Heart right ventricle (tissue), 16 donors: ENCODE data around the gene FAM120A. TPM values are rescaled to one million over a fixed set of nuclear protein-coding genes. Genes with fewer than 3 reads are reported as not detected.

Source experiments
- ATAC-seq, 8 donors: fragments of 200-7000 bp; cut with Tn5 transposase; one replicate each; pipeline ENCODE4 v1.9.1; 2020; ENCODE audit warnings: mild to moderate bottlenecking in 8 of 8, moderate library complexity in 8 of 8, moderate number of reproducible peaks in 1 of 8
- DNase-seq, 2 donors: peaks; one replicate each; pipeline ENCODE4 v3.0.0-alpha.2; 2020
- H3K27ac ChIP-seq, 10 donors: fragments of 200-600 bp; sonication (generic) in 2 of 10; one replicate each; pipeline versions ENCODE4 v1.5.0 to v1.8.0; 2020 to 2022; ENCODE audit warnings: mild to moderate bottlenecking in 3 of 10
- H3K27me3 ChIP-seq, 7 donors: fragments of 200-600 bp; one replicate each; pipeline ENCODE4 v1.8.0; 2021 to 2022; ENCODE audit warnings: mild to moderate bottlenecking in 2 of 7
- H3K36me3 ChIP-seq, 9 donors: fragments of 200-600 bp; sonication (generic) in 1 of 9; one replicate each; pipeline versions ENCODE4 v1.5.0 to v1.8.0; 2020 to 2022; ENCODE audit warnings: mild to moderate bottlenecking in 2 of 9
- H3K4me1 ChIP-seq, 9 donors: fragments of 200-600 bp; sonication (generic) in 1 of 9; one replicate each; pipeline versions ENCODE4 v1.5.0 to v1.8.0; 2020 to 2022; ENCODE audit warnings: mild to moderate bottlenecking in 4 of 9
- H3K4me3 ChIP-seq, 10 donors: fragments of 200-600 bp; sonication (generic) in 2 of 10; one replicate each; pipeline versions ENCODE4 v1.5.0 to v1.8.0; 2020 to 2022; ENCODE audit warnings: mild to moderate bottlenecking in 7 of 10, moderate library complexity in 2 of 10
- H3K9me3 ChIP-seq, 11 donors: fragments of 200-600 bp in 10 of 11; sonication (generic) in 2 of 11; one replicate each; pipeline versions ENCODE4 v1.5.0 to v1.8.0; 2013 to 2022; ENCODE audit warnings: mild to moderate bottlenecking in 2 of 11, control low read depth in 1 of 11, moderate library complexity in 1 of 11
- CTCF ChIP-seq, 9 donors: fragments of 200-600 bp; sonication (generic) in 2 of 9; IDR thresholded peaks; one replicate each; pipeline versions ENCODE4 v1.5.0 to v1.8.0; 2021 to 2022; ENCODE audit warnings: antibody characterized with exemption in 9 of 9, mild to moderate bottlenecking in 5 of 9, moderate library complexity in 1 of 9
- WGBS, 2 donors: extraction: QIAGEN DNeasy Blood & Tissue Kit; methylation state at CpG; one replicate each; pipeline ENCODE4 v1.1.7; 2013; ENCODE audit warnings: inconsistent platforms in 1 of 2; 5-methylcytosine and 5-hydroxymethylcytosine counted together
- intact Hi-C, 10 donors: fragments of 100-400 bp; cut with DNase I; formaldehyde crosslinking; loops; one replicate each; pipeline versions ENCODE4 v1.11.1 to v1.14.2; 2022
- polyA plus RNA-seq, 2 donors: library from polyadenylated mRNA; stranded (reverse); fragments of 200-250 nt; gene quantifications; one replicate each; pipeline ENCODE4 v1.2.3, GENCODE V29; 2013
- total RNA-seq, 10 donors: library from RNA; stranded (reverse); fragmentation: NEBNext Ultra II Directional in 3 of 10; extraction: Animal tissue kit (Norgen Biotek cat#: 25700) in 3 of 10; gene quantifications; one replicate each; pipeline versions ENCODE4 v1.2.1 to v1.2.4, GENCODE V29; 2021 to 2023
- donor health status: Arrhythmogenic right ventricular cardiomyopathy.
- donor health status: ischemic (EF 13 %, LVEDD 7.1; RV severe dilation, severe dysfunction).
- donor health status: healthy with polysubstance abuse.
- donor health status: DM: no; HTN: yes; CAD: no.
- donor health status: DM: no; HTN: no; CAD: no.
- donor health status: ischemic (EF 25% LVEDD 6.9; RV normal size, moderate dysfunction).
- donor health status: ischemic (EF 25% LVEDD 5.7; RV mildly dilated, moderate dysfunction).
- donor health status: healthy.
- donor health status: DM: yes; HTN: yes; CAD: no.
- donor health status: Ischemic cardiomyopathy.
- donor health status: ischemic (EF 35%, LVEDD 5.7; RV mildly dilated, moderate dysfunction).
- donor health status: nonischemic (EF 11% LVEDD 7.7; RV severe dilation, severe dysfunction).
- donor health status: DM: yes; HTN: yes; CAD: no.
- donor health status: PGD.
- donor health status: ischemic (EF 29% LVEDD 5.4; RV normal size, mild dysfunction).
- donor health status: nonischemic (EF 23%, LVEDD 6.1; RV moderate dilation, normal function).

FAM120A gene
- total and polyA plus RNA-seq, 12 donors = 42.2 to 126 (median 104) TPM

GRCh38 chr9:93555370-93555769, 103.9 kb downstream of the FAM120A start:
- no peak for TF ChIP-seq CTCF (IDR thresholded peaks at IDR 0.05)
- no peak overlapping the region for H3K27ac ChIP-seq
- WGBS, 2 donors = 76 to 81% methylated on average over 4 of the region's 4 CpGs
- H3K36me3 ChIP-seq = peaks cover 0 to 97% (median 46%) of the 10 kb centered on the region in 9 donors
- no peak overlapping the region for H3K4me3 ChIP-seq
- ATAC-seq (no peak), DNase-seq (no peak)
- intact Hi-C loops = loop anchor here in 1 of 10 donors (10.0 kb wide), 1 partner anchor 111 kb away; no protein-coding TSS in a partner anchor
- H3K4me1 ChIP-seq = peaks cover 0 to 2% (median 0%) of the 10 kb centered on the region in 9 donors
- no peaks in the 10 kb centered on the region for H3K9me3 ChIP-seq
- H3K27me3 ChIP-seq = no peaks in the 10 kb centered on the region

GRCh38 chr9:93557366-93558137, 106.1 kb downstream of the FAM120A start:
- no peaks in the 10 kb centered on the region for H3K27me3 ChIP-seq
- intact Hi-C loops = loop anchor here in 1 of 10 donors (10.0 kb wide), 1 partner anchor 113 kb away; no protein-coding TSS in a partner anchor
- no peak overlapping the region for H3K4me3 ChIP-seq
- ATAC-seq (no peak), DNase-seq (no peak)
- no peaks in the 10 kb centered on the region for H3K9me3 ChIP-seq
- no peak overlapping the region for H3K27ac ChIP-seq
- no peak for TF ChIP-seq CTCF (IDR thresholded peaks at IDR 0.05)
- H3K36me3 ChIP-seq = peaks cover 0 to 97% (median 50%) of the 10 kb centered on the region in 9 donors
- 94% methylated on average over 15 of the region's 15 CpGs for WGBS, 2 donors
- H3K4me1 ChIP-seq = no peaks in the 10 kb centered on the region

- no peak for TF ChIP-seq CTCF (IDR thresholded peaks at IDR 0.05)
- H3K27me3 ChIP-seq = no peaks in the 10 kb centered on the region
- ATAC-seq (no peak), DNase-seq (no peak)
- H3K36me3 ChIP-seq = peaks cover 0 to 97% (median 57%) of the 10 kb centered on the region in 9 donors
- no peak overlapping the region for H3K27ac ChIP-seq
- H3K4me1 ChIP-seq = no peaks in the 10 kb centered on the region
- intact Hi-C loops = loop anchor here in 1 of 10 donors (10.0 kb wide), 1 partner anchor 114 kb away; no protein-coding TSS in a partner anchor
- WGBS, 2 donors = 83 to 89% methylated on average over 14 of the region's 14 CpGs
- H3K4me3 ChIP-seq = no peak overlapping the region
- H3K9me3 ChIP-seq = no peaks in the 10 kb centered on the region
Observed at GRCh38 chr9:93558503-93558902, 107.0 kb downstream of the FAM120A start.

GRCh38 chr9:93560991-93561390, 109.5 kb downstream of the FAM120A start:
- Histone ChIP-seq H3K36me3 (peaks cover 0 to 98% (median 68%) of the 10 kb centered on the region in 9 donors), H3K9me3 (no peaks in the 10 kb centered on the region), H3K4me3 (no peak overlapping the region), H3K27ac (no peak overlapping the region), H3K27me3 (no peaks in the 10 kb centered on the region), H3K4me1 (peaks cover 0 to 2% (median 0%) of the 10 kb centered on the region in 9 donors)
- intact Hi-C loops = loop anchor here in 3 of 10 donors (10.0 kb wide), 3 partner anchors 106 to 456 kb away; partner anchors contain the start of genes FAM120A (in 1 of the 3) and FAM120AOS (in 1 of the 3)
- no peak for TF ChIP-seq CTCF (IDR thresholded peaks at IDR 0.05)
- 86 to 88% methylated on average over 5 of the region's 5 CpGs for WGBS, 2 donors
- DNase-seq (no peak), ATAC-seq (no peak)
